ENCODE measurements around the gene CES2. TPM values are rescaled to one million over a fixed set of nuclear protein-coding genes. Genes with fewer than 3 reads are reported as not detected.
A peak's percentile ranks its signal among the peaks of the same experiment; 100 is the strongest.

The CES2 gene
- total and polyA plus RNA-seq, 10 of the 15 experiments (the other 5 are each of a cell fraction or from before 2014, with no cell fraction given) = 1.6 to 33.7 (median 21.0) TPM

DNA sequence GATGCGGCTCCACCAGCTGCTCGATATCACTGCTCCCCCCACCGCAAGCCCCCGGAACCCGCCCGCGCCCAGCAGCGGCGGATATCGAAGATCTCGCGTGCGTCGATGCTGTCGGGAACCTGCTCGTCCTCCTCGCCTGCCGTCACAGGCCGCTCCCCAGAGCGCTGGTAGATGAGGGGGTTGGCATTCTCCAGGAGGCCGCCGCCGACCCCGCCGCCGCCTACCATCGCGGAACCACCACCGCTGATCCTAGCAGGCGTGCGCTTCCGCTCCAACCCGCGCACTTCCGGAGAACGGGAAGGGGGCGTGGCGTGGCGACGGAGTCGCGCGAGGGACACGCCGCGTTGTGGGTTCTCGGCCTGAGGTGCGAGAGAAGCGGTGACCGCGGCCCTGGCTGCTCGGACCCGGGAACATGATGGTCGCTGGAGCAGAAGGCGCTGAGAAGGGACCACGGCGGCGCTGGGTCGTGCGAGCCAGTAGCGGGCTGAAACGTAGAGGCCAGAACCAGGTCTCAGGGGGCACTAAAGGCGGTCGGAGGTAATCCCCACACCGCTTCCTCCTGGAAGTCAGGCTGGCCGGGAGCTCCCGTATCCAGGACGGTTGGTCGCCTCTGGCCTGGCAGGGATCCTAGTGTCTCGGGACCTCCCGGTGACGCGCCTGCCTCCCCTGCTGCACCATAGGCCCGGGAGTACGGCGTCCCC lies 1.0 kb upstream of the CES2 start, which contains the start of gene CIAO2B (continued):
- TF ChIP-seq MYB (IDR thresholded peaks at IDR 0.05; ENCODE audit: borderline replicate concordance, low read depth, low read length) (0 out of 2 replicates have a peak, but pooled peaks have one; percentile 12), ZNF274 (IDR thresholded peaks at IDR 0.05; ENCODE audit: insufficient read depth, insufficient read length) (no peak), ZNF217 (IDR thresholded peaks at IDR 0.05) (no peak), SIX5 (IDR thresholded peaks at IDR 0.05; ENCODE audit: low read depth, low read length, severe bottlenecking) (peak; percentile 49), BCL11A (IDR thresholded peaks at IDR 0.05; ENCODE audit: low read depth, low read length) (no peak), HCFC1 (IDR thresholded peaks at IDR 0.05; ENCODE audit: low read length) (peak; percentile 67), NFYA (IDR thresholded peaks at IDR 0.05; ENCODE audit: borderline replicate concordance, low read depth, low read length) (no peak), POLR2AphosphoS5 (IDR thresholded peaks at IDR 0.05; ENCODE audit: low read length) (peak; percentile 88), YY1 (IDR thresholded peaks at IDR 0.05; ENCODE audit: low read depth, low read length) (peak; percentile 77), IKZF1 (conservative IDR thresholded peaks at IDR 0.05) (peak; percentile 91), ZSCAN29 (IDR thresholded peaks at IDR 0.05) (no peak), SUPT20H (IDR thresholded peaks at IDR 0.05; ENCODE audit: borderline replicate concordance, control insufficient read depth, low read depth, low read length) (no peak), MTA2 (IDR thresholded peaks at IDR 0.05; ENCODE audit: low read depth) (no peak), NR2F1 (conservative IDR thresholded peaks at IDR 0.05) (no peak; the same call in 1 of the 2 replicates), ATF7 (IDR thresholded peaks at IDR 0.05; ENCODE audit: low read depth) (no peak)
- TF ChIP-seq, protein P1, sequence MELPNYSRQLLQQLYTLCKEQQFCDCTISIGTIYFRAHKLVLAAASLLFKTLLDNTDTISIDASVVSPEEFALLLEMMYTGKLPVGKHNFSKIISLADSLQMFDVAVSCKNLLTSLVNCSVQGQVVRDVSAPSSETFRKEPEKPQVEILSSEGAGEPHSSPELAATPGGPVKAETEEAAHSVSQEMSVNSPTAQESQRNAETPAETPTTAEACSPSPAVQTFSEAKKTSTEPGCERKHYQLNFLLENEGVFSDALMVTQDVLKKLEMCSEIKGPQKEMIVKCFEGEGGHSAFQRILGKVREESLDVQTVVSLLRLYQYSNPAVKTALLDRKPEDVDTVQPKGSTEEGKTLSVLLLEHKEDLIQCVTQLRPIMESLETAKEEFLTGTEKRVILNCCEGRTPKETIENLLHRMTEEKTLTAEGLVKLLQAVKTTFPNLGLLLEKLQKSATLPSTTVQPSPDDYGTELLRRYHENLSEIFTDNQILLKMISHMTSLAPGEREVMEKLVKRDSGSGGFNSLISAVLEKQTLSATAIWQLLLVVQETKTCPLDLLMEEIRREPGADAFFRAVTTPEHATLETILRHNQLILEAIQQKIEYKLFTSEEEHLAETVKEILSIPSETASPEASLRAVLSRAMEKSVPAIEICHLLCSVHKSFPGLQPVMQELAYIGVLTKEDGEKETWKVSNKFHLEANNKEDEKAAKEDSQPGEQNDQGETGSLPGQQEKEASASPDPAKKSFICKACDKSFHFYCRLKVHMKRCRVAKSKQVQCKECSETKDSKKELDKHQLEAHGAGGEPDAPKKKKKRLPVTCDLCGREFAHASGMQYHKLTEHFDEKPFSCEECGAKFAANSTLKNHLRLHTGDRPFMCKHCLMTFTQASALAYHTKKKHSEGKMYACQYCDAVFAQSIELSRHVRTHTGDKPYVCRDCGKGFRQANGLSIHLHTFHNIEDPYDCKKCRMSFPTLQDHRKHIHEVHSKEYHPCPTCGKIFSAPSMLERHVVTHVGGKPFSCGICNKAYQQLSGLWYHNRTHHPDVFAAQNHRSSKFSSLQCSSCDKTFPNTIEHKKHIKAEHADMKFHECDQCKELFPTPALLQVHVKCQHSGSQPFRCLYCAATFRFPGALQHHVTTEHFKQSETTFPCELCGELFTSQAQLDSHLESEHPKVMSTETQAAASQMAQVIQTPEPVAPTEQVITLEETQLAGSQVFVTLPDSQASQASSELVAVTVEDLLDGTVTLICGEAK (IDR thresholded peaks at IDR 0.05; ENCODE audit: borderline replicate concordance) = peak; percentile 90
- TF ChIP-seq, protein P2, sequence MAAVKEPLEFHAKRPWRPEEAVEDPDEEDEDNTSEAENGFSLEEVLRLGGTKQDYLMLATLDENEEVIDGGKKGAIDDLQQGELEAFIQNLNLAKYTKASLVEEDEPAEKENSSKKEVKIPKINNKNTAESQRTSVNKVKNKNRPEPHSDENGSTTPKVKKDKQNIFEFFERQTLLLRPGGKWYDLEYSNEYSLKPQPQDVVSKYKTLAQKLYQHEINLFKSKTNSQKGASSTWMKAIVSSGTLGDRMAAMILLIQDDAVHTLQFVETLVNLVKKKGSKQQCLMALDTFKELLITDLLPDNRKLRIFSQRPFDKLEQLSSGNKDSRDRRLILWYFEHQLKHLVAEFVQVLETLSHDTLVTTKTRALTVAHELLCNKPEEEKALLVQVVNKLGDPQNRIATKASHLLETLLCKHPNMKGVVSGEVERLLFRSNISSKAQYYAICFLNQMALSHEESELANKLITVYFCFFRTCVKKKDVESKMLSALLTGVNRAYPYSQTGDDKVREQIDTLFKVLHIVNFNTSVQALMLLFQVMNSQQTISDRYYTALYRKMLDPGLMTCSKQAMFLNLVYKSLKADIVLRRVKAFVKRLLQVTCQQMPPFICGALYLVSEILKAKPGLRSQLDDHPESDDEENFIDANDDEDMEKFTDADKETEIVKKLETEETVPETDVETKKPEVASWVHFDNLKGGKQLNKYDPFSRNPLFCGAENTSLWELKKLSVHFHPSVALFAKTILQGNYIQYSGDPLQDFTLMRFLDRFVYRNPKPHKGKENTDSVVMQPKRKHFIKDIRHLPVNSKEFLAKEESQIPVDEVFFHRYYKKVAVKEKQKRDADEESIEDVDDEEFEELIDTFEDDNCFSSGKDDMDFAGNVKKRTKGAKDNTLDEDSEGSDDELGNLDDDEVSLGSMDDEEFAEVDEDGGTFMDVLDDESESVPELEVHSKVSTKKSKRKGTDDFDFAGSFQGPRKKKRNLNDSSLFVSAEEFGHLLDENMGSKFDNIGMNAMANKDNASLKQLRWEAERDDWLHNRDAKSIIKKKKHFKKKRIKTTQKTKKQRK (IDR thresholded peaks at IDR 0.05; ENCODE audit: low read depth, low read length) = no peak
- TF ChIP-seq, protein P3, sequence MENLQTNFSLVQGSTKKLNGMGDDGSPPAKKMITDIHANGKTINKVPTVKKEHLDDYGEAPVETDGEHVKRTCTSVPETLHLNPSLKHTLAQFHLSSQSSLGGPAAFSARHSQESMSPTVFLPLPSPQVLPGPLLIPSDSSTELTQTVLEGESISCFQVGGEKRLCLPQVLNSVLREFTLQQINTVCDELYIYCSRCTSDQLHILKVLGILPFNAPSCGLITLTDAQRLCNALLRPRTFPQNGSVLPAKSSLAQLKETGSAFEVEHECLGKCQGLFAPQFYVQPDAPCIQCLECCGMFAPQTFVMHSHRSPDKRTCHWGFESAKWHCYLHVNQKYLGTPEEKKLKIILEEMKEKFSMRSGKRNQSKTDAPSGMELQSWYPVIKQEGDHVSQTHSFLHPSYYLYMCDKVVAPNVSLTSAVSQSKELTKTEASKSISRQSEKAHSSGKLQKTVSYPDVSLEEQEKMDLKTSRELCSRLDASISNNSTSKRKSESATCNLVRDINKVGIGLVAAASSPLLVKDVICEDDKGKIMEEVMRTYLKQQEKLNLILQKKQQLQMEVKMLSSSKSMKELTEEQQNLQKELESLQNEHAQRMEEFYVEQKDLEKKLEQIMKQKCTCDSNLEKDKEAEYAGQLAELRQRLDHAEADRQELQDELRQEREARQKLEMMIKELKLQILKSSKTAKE (IDR thresholded peaks at IDR 0.05; ENCODE audit: low read depth, poor library complexity, severe bottlenecking) = no peak
